ENCODE results near the gene CEP128.

CEP128 gene

GRCh38 chr14:80901260-80901659 lies 40.3 kb downstream of the CEP128 start:
- DNase-seq (ENCODE audit: low read depth) = peak; percentile 34

- DNase-seq (ENCODE audit: low read depth) = peak; percentile 14
Observed at GRCh38 chr14:80872645-80873044, 68.9 kb downstream of the CEP128 start.

- peak; percentile 37 for DNase-seq (ENCODE audit: low read depth)
Observed at GRCh38 chr14:80868260-80868659, 73.3 kb downstream of the CEP128 start.

GRCh38 chr14:80867798-80868197 lies 73.7 kb downstream of the CEP128 start:
- DNase-seq (ENCODE audit: low read depth) = no peak

- DNase-seq (ENCODE audit: low read depth) = peak; percentile 68
Observed at GRCh38 chr14:80867091-80867490, 74.4 kb downstream of the CEP128 start.

GRCh38 chr14:80865565-80865964 lies 76.0 kb downstream of the CEP128 start:
- DNase-seq (ENCODE audit: low read depth) = no peak

GRCh38 chr14:80862983-80863382 lies 78.6 kb downstream of the CEP128 start:
- DNase-seq (ENCODE audit: low read depth) = no peak

GRCh38 chr14:80862541-80862940 lies 79.0 kb downstream of the CEP128 start:
- no peak for DNase-seq (ENCODE audit: low read depth)

GRCh38 chr14:80850197-80850814 lies 91.2 kb downstream of the CEP128 start:
- peak; percentile 55 for DNase-seq (ENCODE audit: low read depth)

- no peak for DNase-seq (ENCODE audit: low read depth)
Observed at GRCh38 chr14:80847070-80847469, 94.5 kb downstream of the CEP128 start.

GRCh38 chr14:80845856-80846255 lies 95.7 kb downstream of the CEP128 start:
- DNase-seq (ENCODE audit: low read depth) = no peak

GRCh38 chr14:80844872-80845271 lies 96.7 kb downstream of the CEP128 start:
- no peak for DNase-seq (ENCODE audit: low read depth)

- DNase-seq (ENCODE audit: low read depth) = no peak
Observed at GRCh38 chr14:80839743-80840142, 101.8 kb downstream of the CEP128 start.

- DNase-seq (ENCODE audit: low read depth) = no peak
Observed at GRCh38 chr14:80809663-80810062, 131.9 kb downstream of the CEP128 start.

- peak; percentile 75 for DNase-seq (ENCODE audit: low read depth)
Observed at GRCh38 chr14:80805136-80805535, 136.4 kb downstream of the CEP128 start.

GRCh38 chr14:80798878-80799277 lies 142.7 kb downstream of the CEP128 start:
- no peak for DNase-seq (ENCODE audit: low read depth)

- no peak for DNase-seq (ENCODE audit: low read depth)
Observed at GRCh38 chr14:80798211-80798610, 143.3 kb downstream of the CEP128 start.

- DNase-seq (ENCODE audit: low read depth) = no peak
Observed at GRCh38 chr14:80792771-80793170, 148.8 kb downstream of the CEP128 start.

- peak; percentile 62 for DNase-seq (ENCODE audit: low read depth)
Observed at GRCh38 chr14:80787876-80788275, 153.7 kb downstream of the CEP128 start.

- DNase-seq (ENCODE audit: low read depth) = peak; percentile 54
Observed at GRCh38 chr14:80784820-80785219, 156.7 kb downstream of the CEP128 start.

- DNase-seq (ENCODE audit: low read depth) = no peak
Observed at GRCh38 chr14:80781972-80782367, 159.6 kb downstream of the CEP128 start.

- no peak for DNase-seq (ENCODE audit: low read depth)
Observed at GRCh38 chr14:80780500-80780899, 161.0 kb downstream of the CEP128 start.

GRCh38 chr14:80776657-80777056 lies 164.9 kb downstream of the CEP128 start:
- no peak for DNase-seq (ENCODE audit: low read depth)

- DNase-seq (ENCODE audit: low read depth) = no peak
Observed at GRCh38 chr14:80776186-80776585, 165.4 kb downstream of the CEP128 start.

GRCh38 chr14:80772504-80772903 lies 169.0 kb downstream of the CEP128 start:
- no peak for DNase-seq (ENCODE audit: low read depth)

All from EH (cell line).